SKM-1 (cell line): ENCODE data around the gene PTPN11.

Experiments used
- DNase-seq: peaks from one replicate; lab custom pipeline; 2025; ENCODE audit not compliant: unreplicated experiment; lab: John Stamatoyannopoulos, UW

The PTPN11 gene

DNA sequence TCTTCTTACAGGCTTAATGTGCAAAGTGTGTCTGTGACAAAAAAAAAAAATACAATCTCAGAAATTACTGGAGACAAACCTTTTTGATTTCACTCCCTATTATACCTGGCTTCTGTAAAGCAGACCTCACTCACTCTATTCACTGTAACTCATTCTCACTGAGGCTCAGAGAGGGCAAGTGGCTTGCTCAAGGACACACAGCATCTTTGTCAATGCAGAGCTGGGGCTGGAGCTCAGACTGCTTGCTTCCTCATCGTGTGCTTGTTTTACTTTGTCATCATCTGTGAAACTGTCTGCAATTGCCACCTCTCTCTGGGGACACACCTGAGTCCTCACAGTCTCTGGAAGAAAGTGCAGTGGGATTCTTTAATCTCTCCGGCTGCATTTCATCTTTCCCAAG is 120.0 kb downstream of the PTPN11 start:
- no peak for DNase-seq

- no peak for DNase-seq
These were observed 120.5 kb downstream of the PTPN11 start for GRCh38 chr12:112539221-112539620.

DNA sequence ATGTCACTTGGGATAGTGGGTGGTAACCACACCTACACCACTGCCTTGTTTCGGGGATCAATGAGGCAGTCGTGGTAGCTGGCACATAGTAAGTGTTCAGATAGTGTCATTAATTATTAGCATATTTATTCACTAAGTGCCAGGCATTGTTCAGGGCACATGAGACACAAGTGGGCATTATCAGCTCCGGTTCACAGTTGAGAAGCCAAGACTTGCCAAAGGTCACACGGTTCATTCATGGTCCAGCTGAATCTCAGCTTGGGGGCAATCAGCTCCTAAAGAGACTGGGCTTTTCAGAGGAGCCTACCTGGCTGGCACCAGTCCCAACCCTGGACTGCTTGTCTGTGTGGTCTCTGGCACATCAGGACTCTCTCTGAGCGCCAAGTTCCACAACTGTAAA is 121.3 kb downstream of the PTPN11 start:
- DNase-seq, result no peak

- no peak for DNase-seq
These were observed 125.0 kb downstream of the PTPN11 start for GRCh38 chr12:112543751-112544150.

GRCh38 chr12:112546339-112546738 is 127.6 kb downstream of the PTPN11 start:
- DNase-seq, result no peak

GRCh38 chr12:112546996-112547395 is 128.2 kb downstream of the PTPN11 start:
- no peak for DNase-seq

GRCh38 chr12:112549031-112549430 is 130.3 kb downstream of the PTPN11 start:
- DNase-seq, result no peak

- DNase-seq, result no peak
These were observed 132.9 kb downstream of the PTPN11 start for GRCh38 chr12:112551681-112552080.

DNA sequence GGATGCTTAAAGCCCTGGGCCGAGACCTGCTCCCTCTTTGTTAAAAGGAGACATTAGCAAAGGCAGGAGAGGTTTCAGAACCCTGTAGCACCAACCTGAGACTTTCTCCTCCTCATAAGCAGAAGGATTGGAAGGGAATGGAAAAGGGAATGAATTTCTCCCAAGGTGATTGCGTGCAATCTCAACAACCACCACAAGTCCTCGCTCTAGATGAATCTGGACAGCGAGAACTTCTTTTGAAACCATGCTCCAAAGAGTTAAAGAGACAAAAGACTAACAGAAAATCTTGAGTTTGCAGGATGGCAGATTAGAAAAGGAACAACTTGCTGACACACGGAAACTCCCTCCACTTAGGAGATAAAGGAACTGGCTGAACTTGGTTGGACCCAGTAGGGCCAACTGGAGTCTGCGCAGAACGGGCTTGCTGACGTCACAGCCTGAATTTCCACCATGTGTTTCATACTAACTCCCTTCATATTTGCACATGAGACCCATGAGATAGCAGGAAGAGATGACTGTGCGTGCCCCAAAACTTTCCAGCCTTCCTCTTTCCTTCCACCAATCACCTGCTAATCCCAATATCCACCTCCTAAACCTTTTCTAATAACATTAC is 137.0 kb downstream of the PTPN11 start:
- no peak for DNase-seq

GRCh38 chr12:112557951-112558630 is 139.3 kb downstream of the PTPN11 start:
- no peak for DNase-seq
